ENCODE data around the gene MEF2B. TPM values are rescaled to one million over a fixed set of nuclear protein-coding genes. Genes with fewer than 3 reads are reported as not detected.

MEF2B gene
- total RNA-seq, 4 donors from 2014 or later = not detected

- TF ChIP-seq POLR2AphosphoS5 (IDR thresholded peaks at IDR 0.05) = no peak
- TF ChIP-seq POLR2A (IDR thresholded peaks at IDR 0.05; ENCODE audit: low read depth) = no peak
- no peak for TF ChIP-seq CTCF (IDR thresholded peaks at IDR 0.05)
- TF ChIP-seq EP300 (IDR thresholded peaks at IDR 0.05) = no peak
- DNase-seq (ENCODE audit: extremely low spot score) = no peak
- Histone ChIP-seq H3K27ac (replicated peaks in 1 of 4) (no peak overlapping the region), H3K4me3 (no peak overlapping the region), H3K4me1 (no peaks in the 10 kb centered on the region), H3K36me3 (peaks cover 0 to 18% (median 2%) of the 10 kb centered on the region in 4 donors), H3K9me3 (no peaks in the 10 kb centered on the region), H3K27me3 (peaks cover 0 to 3% (median 0%) of the 10 kb centered on the region in 4 donors)
- intact Hi-C loops (cut with DNase I) = no loop called here
- 98% methylated on average over 10 of the region's 10 CpGs for WGBS
These were observed 14.4 kb downstream of the MEF2B start for GRCh38 chr19:19155495-19156219.

GRCh38 chr19:19154768-19155494 lies 15.1 kb downstream of the MEF2B start:
- Histone ChIP-seq H3K9me3 (no peaks in the 10 kb centered on the region), H3K4me3 (no peak overlapping the region), H3K36me3 (peaks cover 0 to 18% (median 2%) of the 10 kb centered on the region in 4 donors), H3K27me3 (no peaks in the 10 kb centered on the region), H3K27ac (replicated peaks in 1 of 4) (no peak overlapping the region), H3K4me1 (no peaks in the 10 kb centered on the region)
- 88% methylated on average over 6 of the region's 6 CpGs for WGBS
- no peak for TF ChIP-seq EP300 (IDR thresholded peaks at IDR 0.05)
- TF ChIP-seq POLR2A (IDR thresholded peaks at IDR 0.05; ENCODE audit: low read depth) = no peak
- TF ChIP-seq POLR2AphosphoS5 (IDR thresholded peaks at IDR 0.05) = no peak
- no peak for TF ChIP-seq CTCF (IDR thresholded peaks at IDR 0.05)
- intact Hi-C loops (cut with DNase I) = no loop called here
- DNase-seq (ENCODE audit: extremely low spot score) = no peak

GRCh38 chr19:19152668-19153384 lies 17.2 kb downstream of the MEF2B start:
- no peak for DNase-seq (ENCODE audit: extremely low spot score)
- Histone ChIP-seq H3K36me3 (peaks cover 7 to 38% (median 14%) of the 10 kb centered on the region in 4 donors), H3K4me1 (no peaks in the 10 kb centered on the region), H3K4me3 (no peak overlapping the region), H3K9me3 (no peaks in the 10 kb centered on the region), H3K27ac (replicated peaks in 1 of 4) (no peak overlapping the region), H3K27me3 (no peaks in the 10 kb centered on the region)
- no peak for TF ChIP-seq EP300 (IDR thresholded peaks at IDR 0.05)
- no peak for TF ChIP-seq POLR2A (IDR thresholded peaks at IDR 0.05; ENCODE audit: low read depth)
- no peak for TF ChIP-seq POLR2AphosphoS5 (IDR thresholded peaks at IDR 0.05)
- TF ChIP-seq CTCF (IDR thresholded peaks at IDR 0.05) = no peak
- 84% methylated on average over 6 of the region's 13 CpGs for WGBS
- intact Hi-C loops (cut with DNase I) = no loop called here

- no peak overlapping the region for H3K27ac ChIP-seq (replicated peaks in 1 of 4)
- H3K9me3 ChIP-seq = no peaks in the 10 kb centered on the region
- no peak overlapping the region for H3K4me3 ChIP-seq
- no peak for TF ChIP-seq CTCF (IDR thresholded peaks at IDR 0.05)
- TF ChIP-seq EP300 (IDR thresholded peaks at IDR 0.05) = no peak
- no peak for TF ChIP-seq POLR2AphosphoS5 (IDR thresholded peaks at IDR 0.05)
- TF ChIP-seq POLR2A (IDR thresholded peaks at IDR 0.05; ENCODE audit: low read depth) = no peak
- H3K36me3 ChIP-seq = peaks cover 7 to 45% (median 23%) of the 10 kb centered on the region in 4 donors
- no peak for DNase-seq (ENCODE audit: extremely low spot score)
- intact Hi-C loops (cut with DNase I) = no loop called here
- WGBS = 76% methylated on average over 8 of the region's 11 CpGs
- H3K4me1 ChIP-seq = peaks cover 0 to 1% (median 0%) of the 10 kb centered on the region in 4 donors
- H3K27me3 ChIP-seq = no peaks in the 10 kb centered on the region
These were observed 18.6 kb downstream of the MEF2B start for GRCh38 chr19:19151418-19151817.
